HG03196 (cell line): ENCODE data around the gene SSR4.

Source experiments
- ATAC-seq: cut with Tn5 transposase; IDR thresholded peaks from one replicate; pipeline ENCODE4 v1.9.1; 2021; ENCODE audit not compliant: unreplicated experiment

SSR4 gene

DNA sequence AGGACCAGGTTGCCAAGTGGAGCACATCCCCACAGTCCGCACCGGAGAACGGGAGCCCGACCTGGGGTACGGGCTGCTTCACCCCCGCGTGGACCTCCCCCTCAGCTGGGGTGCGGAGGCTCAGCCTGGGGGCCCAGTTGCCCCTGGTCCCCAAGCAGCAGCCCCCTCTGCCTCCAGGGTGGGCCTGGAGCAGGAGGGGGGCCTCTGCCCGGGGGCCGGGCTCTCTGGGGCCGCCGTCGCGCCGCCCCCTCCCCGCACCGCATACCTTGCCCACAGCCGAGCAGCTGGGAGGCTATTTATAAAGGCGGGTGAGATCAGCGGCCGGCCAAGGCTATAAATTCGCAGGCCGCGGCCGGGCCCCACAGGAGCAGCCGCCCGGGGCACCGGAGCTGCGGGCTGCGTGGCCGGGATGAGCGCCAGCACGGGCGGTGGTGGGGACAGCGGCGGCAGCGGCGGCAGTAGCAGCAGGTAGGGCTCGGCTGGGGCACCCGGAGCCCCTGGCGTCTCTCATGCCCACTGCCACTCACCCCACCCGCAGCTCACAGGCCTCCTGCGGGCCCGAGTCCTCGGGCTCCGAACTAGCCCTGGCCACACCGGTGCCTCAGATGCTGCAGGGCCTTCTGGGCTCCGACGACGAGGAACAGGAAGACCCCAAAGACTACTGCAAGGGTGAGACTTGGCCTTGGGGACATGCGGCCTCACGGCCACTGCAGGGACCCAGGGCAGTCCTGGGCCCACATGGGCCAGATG is 13.6 kb upstream of the SSR4 start, which contains the start of gene SRPK3:
Gene SRPK3 (plus strand): TSS at position 364 of the 750 bp plus-strand sequence. CDS start 46 bp downstream, at position 410.
- no peak for ATAC-seq

DNA sequence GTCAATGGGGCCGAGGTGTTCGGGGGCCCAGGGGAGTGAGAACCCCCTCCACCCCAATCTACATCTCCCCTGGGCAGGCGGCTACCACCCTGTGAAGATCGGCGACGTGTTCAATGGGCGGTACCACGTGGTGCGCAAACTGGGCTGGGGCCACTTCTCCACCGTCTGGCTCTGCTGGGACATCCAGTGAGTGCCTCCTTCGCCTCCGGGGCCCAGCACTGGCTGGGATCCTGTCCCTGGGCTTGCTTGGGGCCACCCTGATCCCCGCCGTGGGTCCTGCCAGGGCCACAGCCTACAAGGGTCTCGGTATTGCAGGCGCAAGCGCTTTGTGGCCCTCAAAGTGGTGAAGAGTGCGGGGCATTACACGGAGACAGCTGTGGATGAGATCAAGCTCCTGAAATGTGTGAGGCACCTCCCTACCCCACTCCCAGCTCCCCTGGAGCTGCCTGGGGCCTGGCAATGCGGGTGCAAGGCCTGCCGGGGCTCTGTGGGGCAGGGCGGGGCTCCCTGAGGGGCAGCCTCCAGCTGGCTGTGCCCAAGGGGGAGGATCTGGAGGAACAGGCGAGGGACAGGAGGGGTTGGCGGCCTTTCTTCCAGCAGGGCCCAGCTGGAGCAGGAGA is 12.9 kb upstream of the SSR4 start:
- no peak for ATAC-seq

DNA sequence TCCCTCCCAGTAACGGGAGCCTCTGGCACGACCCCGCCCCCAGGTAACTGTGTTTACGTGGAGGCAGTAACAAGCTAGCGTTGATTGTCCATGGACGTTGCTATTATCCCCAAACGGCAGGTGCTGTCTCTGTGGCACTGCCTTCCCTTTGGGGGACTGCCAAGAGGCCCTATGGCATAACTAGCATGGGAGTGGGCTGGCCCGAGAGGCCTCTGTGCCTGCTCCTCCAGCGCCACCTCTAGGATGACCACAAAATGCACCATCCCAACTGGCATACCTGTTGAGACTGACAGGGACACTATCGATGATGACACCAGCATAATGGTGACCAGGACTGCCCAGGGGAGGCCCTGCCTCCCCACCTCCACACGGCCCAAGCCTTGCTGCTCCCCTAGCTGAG is 12.2 kb upstream of the SSR4 start:
- ATAC-seq, result no peak

DNA sequence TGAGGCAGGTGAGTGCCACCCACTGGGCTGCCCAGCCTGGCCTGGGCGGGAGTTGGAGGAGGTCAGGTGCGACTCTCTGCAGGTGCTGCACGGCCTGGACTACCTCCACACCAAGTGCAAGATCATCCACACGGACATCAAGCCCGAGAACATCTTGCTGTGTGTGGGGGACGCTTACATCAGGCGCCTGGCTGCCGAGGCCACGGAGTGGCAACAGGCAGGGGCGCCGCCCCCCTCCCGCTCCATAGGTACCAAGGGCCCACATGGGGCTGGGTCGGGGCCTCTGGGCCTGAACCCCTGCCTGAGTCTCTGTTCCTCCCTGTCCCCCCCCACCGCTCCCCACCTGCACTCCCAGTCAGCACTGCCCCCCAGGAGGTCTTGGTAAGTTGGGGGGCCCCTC is 11.6 kb upstream of the SSR4 start:
- no peak for ATAC-seq

DNA sequence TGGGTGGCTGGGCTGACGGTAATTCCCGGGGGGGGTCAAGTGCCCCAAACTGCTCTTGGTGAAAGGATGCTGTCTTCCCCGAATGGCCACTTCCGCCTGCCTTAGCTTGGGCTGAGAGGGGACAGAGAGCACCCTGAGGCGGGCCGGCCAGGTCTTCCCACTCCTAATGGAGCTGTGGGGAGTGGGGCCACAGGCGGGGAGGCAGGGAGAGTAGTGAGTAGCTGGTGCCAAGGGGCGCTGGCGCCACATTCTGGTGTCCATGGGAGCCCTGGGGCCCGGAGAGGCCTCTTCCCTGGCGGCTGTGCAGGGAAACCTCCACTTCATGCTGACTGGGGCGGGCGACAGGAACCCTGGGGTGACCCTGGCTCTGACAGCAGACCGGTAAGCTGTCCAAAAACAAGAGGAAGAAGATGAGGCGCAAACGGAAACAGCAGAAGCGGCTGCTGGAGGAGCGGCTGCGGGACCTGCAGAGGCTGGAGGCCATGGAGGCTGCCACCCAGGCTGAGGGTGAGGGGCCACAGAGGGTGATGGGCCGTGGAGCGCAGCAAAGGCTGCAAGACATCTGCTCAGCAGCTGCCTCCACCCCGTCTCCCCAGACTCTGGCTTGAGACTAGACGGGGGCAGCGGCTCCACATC is 11.0 kb upstream of the SSR4 start:
- ATAC-seq, result no peak

DNA sequence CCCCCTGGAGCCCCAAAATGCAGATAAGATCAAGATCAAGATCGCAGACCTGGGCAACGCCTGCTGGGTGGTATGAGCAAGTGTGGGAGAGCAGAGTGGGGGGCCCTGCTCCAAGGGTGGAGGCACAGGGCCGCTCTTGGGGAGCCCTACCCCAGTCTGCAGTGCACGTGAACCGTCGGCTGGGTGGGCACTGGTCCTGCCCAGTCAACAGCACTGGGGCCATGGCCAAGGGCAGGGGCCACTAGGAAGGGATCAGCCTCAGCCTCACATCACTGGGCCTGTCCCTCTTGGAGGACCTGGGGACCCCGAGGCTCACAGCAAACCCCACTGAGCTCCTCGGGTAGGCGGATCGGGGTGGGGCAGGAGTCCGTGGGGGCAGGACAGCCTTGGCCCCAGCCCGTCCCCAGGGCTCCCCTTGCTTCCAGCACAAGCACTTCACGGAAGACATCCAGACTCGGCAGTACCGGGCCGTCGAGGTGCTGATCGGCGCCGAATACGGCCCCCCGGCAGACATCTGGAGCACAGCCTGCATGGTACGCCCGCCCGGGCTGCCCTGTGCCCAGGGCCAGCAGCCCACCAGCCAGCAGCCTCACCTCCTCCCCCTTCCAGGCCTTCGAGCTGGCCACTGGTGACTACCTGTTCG is 10.0 kb upstream of the SSR4 start:
- ATAC-seq, result no peak

DNA sequence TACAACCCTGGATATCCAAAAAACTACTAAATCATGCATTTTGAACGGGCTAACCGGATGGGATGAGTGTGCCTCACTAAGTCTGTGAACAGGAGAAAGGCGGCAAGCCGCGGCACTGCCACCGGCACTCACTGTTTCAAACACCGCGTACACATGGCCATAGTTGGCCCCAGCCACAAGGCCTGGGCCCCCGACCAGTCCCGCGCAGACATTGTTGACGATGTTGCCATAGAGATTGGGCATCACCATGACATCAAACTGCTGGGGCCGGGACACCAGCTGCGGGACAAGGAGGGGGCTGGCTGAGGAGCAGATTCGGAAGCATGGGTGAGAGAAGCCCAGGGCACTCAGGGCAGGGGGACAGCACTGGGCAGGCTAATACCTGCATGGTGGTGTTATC is 7.8 kb upstream of the SSR4 start:
- ATAC-seq, result no peak

DNA sequence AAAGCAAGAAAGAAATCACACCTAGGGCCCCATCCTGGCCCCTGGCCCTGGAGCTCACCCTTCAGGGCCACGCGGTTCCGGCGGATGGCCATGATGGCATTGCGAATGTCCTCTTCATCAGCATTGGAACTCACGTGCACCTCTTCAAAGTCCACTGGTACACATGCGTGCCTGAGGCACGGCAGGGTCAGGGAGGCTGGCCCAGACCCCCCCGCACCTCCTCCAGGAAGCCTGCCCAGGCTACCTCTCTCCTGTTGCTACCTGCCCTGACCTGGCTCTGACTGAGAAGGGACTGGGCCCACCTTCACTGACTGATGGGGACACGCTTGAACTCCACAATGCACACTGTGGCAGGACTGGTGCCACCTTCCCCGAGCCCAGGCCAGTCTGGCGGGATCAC is 4.8 kb upstream of the SSR4 start:
- no peak for ATAC-seq

DNA sequence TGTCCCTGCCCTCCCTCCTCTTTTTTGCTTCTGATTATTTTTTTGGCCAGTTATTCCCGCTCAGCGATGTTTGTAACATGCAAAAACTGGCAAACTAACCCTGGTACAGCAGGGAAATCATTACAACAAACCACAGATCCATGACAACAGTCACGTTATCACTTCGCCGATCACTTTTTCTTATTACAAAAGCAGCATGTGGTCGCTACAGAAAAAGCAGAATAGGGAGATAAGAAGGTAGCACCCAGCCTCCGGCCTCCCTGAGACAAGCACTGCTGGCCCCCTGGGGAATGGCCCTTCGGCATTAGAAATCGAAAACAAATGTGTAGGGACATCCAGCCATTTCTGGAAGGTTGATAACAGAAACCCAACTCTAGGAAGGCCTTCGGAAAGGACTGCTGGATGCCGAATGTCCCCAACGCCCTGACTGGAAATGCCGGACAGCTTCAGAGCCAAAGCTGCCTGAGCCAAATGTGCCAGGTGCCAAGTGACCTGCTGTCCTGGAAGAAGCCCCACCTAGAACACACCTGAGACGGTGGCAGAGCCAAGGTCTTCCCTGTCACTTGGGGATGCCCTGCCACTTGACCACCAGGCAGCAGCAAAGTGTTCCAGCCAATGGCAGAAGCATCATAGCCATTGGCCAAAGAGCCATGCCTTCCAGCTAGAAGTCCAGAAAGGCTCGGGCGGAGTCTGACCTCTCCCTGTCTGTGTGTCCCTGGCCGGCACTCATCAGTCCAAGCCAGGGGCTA is 3.2 kb upstream of the SSR4 start:
- ATAC-seq, result no peak

DNA sequence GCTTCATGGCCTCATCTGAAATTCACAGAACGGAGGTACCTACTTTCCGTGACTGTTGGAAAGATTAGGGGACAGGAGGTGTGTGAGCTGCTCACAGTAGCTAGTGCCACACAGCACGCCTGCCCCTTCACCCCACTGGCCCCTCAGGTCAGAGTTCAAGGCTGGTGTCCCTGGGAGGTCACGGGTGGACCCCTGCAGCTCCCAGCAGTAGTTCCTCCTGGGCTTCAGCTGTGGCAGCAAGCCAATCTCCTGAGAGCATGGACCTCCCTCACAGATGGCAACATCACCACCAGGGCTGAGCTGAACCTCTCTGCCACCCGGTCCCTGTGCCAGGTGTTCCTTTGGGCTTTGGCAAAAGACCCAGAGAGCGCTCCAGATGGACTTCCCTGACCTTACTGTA is 2.1 kb upstream of the SSR4 start:
- no peak for ATAC-seq

DNA sequence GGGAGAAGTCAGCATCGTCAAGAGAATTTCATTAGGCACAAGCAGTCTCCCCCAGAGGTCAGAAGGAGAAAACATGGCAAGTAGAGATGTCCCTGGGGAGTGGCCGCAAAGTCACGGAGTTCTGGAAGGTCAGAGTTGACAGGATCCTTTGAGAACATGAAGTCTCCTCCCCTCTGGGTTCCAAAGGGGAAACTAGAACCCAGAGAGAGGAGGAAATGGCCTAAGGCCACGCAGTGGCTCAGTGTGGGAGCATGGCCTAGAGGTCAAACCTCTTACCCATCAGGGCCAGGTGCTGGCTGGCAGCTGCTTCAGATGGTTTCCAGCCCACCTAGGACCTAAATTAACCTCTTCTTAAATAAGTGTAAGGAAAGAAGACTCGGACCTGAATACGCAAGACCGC is 1.2 kb upstream of the SSR4 start:
- ATAC-seq, result no peak

DNA sequence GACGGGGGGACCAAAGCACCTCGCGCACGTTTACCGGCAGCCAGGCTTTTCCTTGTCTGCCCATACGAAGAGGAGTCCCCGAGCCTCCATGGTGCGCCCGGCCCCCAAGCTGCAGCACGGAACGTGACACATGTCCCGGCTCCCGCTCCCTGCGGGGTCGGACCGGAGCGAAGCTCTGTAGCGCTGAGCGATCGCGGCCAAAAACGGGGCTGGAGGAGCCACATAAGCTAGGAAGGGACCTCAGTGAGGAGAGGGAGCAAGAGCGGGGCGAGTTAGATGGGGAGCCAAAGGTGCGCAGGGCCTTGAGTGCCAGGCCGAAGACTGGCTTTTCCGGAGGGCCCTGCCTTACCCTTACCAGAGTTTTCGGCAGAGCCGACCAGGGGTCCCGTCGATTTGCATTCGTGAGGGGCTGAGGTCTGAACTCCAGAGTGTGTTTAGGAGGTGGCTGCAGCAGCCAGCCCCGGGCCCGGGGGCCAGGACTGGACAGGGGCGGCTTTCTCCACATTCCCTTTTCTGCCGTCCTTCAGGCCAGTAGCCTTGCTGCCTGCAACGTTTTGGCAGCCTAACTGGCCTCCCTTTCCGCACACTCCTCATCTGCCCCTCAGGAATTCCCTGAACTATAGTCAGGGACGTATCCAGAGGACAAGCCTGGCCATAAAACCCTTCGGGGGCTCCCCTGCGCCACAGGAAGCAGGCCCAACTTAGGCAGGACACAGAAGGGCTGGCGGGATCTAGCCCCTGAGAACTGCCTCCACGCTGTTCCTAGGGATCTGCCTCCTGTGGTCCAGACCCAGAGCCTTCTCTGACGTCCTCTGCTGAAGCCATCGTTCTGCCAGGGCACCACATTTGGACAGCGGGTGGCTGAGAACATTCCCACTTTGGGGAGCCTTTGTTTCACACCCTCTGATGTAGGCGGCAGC is 689 bp downstream of the SSR4 start:
- no peak for ATAC-seq

DNA sequence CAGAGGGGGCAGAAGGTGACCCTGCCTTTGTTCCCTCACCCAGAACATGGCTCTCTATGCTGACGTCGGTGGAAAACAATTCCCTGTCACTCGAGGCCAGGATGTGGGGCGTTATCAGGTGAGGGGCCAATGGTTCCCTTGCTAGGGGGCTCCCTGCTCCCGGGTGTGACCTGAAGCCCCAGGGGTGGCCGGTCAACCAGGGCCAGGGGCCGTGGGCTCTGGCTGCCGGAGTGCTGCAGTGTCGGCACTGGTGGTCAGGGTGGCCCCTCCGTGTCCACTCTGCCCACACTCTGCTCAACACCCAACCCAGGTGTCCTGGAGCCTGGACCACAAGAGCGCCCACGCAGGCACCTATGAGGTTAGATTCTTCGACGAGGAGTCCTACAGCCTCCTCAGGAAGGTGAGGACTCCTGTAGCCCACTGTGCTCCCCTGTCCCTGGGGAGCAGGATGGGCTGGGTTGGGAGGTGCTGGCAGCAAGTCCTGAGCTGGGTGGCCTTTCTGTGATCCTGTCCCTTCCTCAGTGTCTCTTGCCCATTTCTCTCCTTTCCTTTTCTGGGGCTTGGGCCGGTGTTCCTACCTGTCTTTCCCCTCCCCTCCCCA is 3.0 kb downstream of the SSR4 start:
- ATAC-seq, result no peak

DNA sequence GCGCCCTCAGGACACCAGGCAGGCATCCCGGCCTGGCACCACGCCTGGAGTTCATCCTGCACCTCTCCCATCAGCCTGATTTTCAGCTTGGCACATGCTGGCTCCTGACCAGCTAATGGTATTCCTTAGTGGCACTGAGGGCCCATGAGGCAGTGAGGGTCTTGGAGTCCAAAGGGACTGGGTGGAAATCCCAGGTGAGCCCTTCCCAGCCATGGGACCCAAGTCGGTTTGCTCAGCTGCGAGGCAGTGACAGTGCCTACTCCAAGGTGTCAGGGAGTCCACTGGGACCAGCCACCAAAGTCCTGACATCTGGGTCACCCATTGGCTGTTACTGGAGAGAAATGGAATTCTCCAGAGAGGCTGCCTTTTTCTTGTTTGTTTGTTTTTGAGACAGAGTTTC is 4.9 kb downstream of the SSR4 start:
- ATAC-seq, result no peak

DNA sequence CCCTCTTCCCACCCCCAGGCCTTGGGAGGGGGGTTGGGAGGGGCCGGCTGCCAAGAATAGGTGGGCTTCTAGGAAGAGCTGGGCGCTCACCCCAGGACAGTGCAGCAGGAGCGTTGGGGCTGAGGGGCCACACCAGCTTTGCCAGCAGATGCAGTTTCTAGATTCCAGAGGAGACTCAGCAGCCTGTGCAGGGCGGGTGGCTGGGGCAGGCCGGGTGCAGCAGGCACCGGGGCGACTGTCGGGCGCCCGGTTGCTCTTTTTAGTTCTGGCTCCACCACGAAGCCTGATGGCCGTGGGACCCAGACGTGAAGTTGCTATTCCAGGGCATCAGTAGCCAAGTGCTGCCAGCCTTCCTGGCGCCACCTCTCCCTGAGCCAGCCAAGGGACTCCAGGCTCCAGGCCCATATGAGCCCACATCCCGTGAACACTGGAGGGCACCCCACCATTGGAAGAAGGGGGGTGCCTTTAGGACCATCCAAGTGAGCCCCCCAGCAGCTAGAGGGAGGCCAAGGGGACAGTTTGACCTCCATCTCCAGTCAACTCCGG is 5.8 kb downstream of the SSR4 start:
- ATAC-seq, result no peak

DNA sequence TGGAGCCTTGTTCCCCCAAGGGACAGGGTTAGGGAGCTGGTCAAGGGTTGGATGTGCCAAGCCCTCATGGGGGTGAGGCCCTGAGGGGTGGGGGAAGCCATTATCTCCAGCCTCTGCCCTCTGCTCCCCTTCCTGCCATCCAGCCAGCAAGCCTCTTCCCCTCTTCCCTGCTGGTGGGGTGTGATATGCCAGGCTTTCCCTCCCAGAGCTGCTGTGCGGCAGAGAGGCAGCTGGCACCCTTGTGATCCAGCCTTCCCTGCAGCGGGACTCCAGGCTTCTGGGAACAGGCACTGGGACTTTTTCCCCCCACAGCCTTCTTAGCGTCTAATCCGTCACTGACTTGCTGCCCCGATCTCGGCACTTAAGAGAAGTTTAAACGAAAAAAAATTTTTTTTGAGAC is 6.3 kb downstream of the SSR4 start:
- no peak for ATAC-seq

DNA sequence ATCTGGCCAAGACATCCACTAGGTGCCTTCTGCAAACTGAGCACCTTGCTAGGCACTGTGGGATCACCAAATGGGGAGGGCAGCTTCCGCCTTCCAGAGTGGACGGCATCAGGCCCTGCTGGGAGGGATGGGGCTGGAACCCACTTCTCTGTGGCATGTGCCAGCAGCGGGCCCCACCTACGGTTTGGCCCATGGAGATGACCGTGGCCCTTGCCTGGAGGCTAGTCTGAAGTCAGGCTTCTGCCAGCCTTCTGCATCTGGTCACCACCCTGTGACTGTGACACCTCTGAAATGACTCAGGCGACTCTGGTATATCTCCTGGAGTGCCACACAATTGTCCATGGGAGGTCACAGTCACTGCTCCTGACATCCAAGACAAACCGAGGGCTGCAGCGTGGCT is 7.2 kb downstream of the SSR4 start:
- no peak for ATAC-seq

DNA sequence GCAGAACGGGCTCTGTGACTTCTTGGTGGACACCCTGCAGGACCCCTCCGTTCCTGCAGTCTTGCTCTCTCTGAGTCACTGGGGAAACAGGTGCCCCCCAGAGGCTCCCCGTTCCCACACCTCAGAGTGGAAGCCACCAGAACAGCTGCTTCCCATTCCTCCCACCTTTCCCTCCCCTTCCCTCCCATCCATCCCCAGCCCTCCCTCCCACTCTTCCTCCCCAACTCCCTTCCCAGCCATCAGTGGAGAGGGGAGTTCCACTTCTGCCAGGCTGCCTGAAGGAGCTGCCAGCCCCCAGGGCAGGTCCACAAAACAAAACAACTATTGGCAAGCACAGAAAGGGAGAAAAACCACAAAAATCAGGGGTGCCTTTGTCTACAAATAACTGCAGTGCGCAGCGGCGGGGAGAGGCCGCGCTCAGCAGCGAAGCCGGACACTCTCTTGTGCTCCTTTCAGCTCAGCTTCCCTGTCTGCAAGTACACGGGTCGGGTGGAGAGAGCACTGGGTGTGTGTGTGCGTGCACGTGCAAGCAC is 8.1 kb downstream of the SSR4 start:
- no peak for ATAC-seq
